ENCODE measurements around the gene NPBWR2. TPM values are rescaled to one million over a fixed set of nuclear protein-coding genes. Genes with fewer than 3 reads are reported as not detected.
"Not testable (repeated sequence)": the region's sequence is repeated elsewhere in the genome, so short reads cannot be mapped to it uniquely, and the experiment has no call there.

The NPBWR2 gene
- total and polyA plus RNA-seq, 9 donors: not detected

DNA sequence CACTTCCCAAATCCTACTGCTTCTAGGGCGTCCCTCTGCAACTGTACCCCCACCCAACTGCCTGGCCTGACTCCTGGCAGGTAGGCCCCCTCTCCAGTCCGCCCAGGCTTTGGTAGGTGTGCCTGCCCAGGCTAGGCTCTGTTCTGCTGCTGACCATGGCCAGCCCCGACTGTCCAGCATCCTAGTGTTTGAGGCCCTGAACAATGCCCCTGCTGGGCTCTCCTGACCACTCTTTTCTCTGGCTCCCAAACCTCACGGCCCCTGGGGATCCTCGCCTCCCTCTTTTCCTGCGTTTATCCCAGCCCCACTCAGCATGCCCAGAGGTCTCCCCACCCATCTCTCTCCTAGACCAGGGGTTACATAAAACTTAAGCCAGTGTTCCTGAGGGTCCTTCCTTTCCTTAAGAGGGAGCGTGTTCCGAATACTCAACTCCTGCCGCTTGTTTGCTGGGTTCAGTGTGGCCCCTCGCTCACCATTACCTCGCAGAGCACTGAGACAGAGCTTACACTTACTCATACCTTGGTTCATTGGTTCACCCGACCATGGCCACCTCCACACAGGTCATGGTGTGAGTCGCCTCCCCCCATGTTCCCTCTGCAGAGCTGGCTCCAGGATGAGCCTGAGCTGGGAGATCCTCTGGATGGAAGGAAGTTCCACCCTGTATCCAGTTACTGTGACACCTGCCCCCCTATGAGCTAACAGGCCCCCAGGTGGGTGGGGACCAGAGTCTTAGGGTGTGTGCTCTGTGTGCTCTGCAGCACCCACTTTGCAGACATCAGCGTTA lies 35.8 kb upstream of the NPBWR2 start:
- Histone ChIP-seq H3K27me3 (ENCODE audit: control insufficient read depth, insufficient read depth, low read length) (peaks cover 10% of the 10 kb centered on the region), H3K4me1 (ENCODE audit: control insufficient read depth, insufficient read depth, low read length) (no peaks in the 10 kb centered on the region), H3K4me3 (ENCODE audit: low read length) (no peak overlapping the region), H3K9me3 (replicated peaks; ENCODE audit: control insufficient read depth, low read depth, low read length) (peaks cover 8% of the 10 kb centered on the region), H3K27ac (ENCODE audit: low read length) (no peak overlapping the region), H3K36me3 (ENCODE audit: control insufficient read depth, insufficient read depth, low read length) (no peaks in the 10 kb centered on the region)
- DNase-seq: no peak
- WGBS (ENCODE audit: insufficient coverage): 61% methylated on average over 12 of the region's 14 CpGs

GRCh38 chr20:64142590-64142989 lies 35.2 kb upstream of the NPBWR2 start:
- Histone ChIP-seq H3K27ac (ENCODE audit: low read length) (no peak overlapping the region), H3K27me3 (ENCODE audit: control insufficient read depth, insufficient read depth, low read length) (peaks cover 10% of the 10 kb centered on the region), H3K9me3 (replicated peaks; ENCODE audit: control insufficient read depth, low read depth, low read length) (peaks cover 8% of the 10 kb centered on the region), H3K4me3 (ENCODE audit: low read length) (no peak overlapping the region), H3K36me3 (ENCODE audit: control insufficient read depth, insufficient read depth, low read length) (no peaks in the 10 kb centered on the region), H3K4me1 (ENCODE audit: control insufficient read depth, insufficient read depth, low read length) (no peaks in the 10 kb centered on the region)
- WGBS (ENCODE audit: insufficient coverage): 0% methylated on average over 3 of the region's 9 CpGs
- DNase-seq: no peak

DNA sequence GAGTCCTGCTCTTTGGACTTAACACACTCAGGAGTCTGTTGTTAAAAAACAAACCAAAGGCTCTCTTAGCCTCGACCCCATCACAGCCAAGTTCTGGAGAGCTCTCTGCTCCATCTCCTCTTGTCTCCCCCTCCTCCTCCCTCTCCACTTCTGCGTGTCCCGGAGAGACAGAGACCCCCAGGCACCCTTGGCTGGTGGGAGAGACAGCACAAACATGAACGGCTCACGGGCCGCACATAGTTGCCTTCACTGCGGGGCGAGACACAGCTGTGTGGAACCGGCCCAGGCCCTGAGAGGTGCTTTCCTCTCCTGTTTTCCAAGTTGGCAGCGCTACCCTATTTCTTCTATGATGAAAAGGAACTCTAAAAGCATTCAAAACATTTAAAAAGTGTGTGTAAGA lies 33.6 kb upstream of the NPBWR2 start:
- H3K27me3 ChIP-seq (ENCODE audit: control insufficient read depth, insufficient read depth, low read length): peaks cover 10% of the 10 kb centered on the region

DNA sequence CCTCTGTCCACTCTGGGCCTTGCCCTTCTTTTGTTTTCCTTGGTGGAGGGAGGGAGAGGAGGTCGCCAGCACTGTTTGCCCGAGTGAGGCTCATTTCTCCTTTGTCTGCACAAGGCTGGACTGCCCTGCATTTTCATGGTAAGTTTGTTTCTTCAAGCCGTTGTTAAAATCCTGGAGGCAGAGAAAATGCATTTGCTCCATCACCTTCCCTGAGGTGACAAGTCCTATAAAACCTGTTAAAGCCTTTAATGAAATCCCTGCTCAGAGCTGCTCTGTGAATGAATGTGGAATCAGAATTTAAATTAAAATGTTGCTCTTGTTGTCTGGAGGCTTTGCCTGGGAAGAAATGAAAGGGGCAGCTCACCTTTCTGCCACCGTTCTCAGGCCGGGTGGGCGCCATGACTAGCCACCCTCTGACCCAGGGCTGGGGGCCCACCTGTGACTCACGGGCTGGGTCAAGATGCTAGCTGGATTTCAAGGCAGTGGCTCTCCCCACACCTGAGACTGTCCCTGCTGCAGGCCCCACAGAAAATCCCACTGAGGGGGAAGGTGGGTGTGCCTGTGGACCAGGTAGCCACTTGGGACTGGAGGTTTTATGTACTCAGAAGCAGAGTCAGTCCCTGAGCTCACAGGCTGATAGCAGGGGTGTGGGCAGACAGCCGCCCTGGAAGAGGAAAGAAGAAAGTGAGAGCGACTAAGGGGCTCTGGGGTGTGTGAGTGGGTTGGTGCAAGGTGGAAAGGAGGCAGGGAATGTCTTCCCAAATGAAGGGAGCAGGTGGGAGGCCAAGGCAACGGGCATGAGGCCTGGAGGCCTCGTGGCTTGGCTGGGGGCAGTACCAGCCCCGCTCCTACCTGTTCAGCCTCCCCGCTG lies 32.9 kb upstream of the NPBWR2 start:
- WGBS (ENCODE audit: insufficient coverage): 66% methylated on average over 6 of the region's 13 CpGs
- DNase-seq: no peak
- H3K36me3 ChIP-seq (ENCODE audit: control insufficient read depth, insufficient read depth, low read length): no peaks in the 10 kb centered on the region
- no peak overlapping the region for H3K4me3 ChIP-seq (ENCODE audit: low read length)
- H3K9me3 ChIP-seq (replicated peaks; ENCODE audit: control insufficient read depth, low read depth, low read length): peaks cover 5% of the 10 kb centered on the region
- no peak overlapping the region for H3K27ac ChIP-seq (ENCODE audit: low read length)
- H3K27me3 ChIP-seq (ENCODE audit: control insufficient read depth, insufficient read depth, low read length): peaks cover 12% of the 10 kb centered on the region
- H3K4me1 ChIP-seq (ENCODE audit: control insufficient read depth, insufficient read depth, low read length): no peaks in the 10 kb centered on the region

More for the DNA sequence above, 33.6 kb upstream of the NPBWR2 start:
- H3K4me1 ChIP-seq (ENCODE audit: control insufficient read depth, insufficient read depth, low read length): no peaks in the 10 kb centered on the region
- 52% methylated on average over 6 of the region's 10 CpGs for WGBS (ENCODE audit: insufficient coverage)
- peaks cover 8% of the 10 kb centered on the region for H3K9me3 ChIP-seq (replicated peaks; ENCODE audit: control insufficient read depth, low read depth, low read length)
- H3K4me3 ChIP-seq (ENCODE audit: low read length): no peak overlapping the region
- DNase-seq: no peak
- H3K36me3 ChIP-seq (ENCODE audit: control insufficient read depth, insufficient read depth, low read length): no peaks in the 10 kb centered on the region
- no peak overlapping the region for H3K27ac ChIP-seq (ENCODE audit: low read length)

GRCh38 chr20:64139199-64140060 lies 32.1 kb upstream of the NPBWR2 start:
- no peak overlapping the region for H3K27ac ChIP-seq (ENCODE audit: low read length)
- H3K27me3 ChIP-seq (ENCODE audit: control insufficient read depth, insufficient read depth, low read length): peaks cover 11% of the 10 kb centered on the region
- no peak overlapping the region for H3K4me3 ChIP-seq (ENCODE audit: low read length)
- no peaks in the 10 kb centered on the region for H3K4me1 ChIP-seq (ENCODE audit: control insufficient read depth, insufficient read depth, low read length)
- DNase-seq: no peak
- no peaks in the 10 kb centered on the region for H3K36me3 ChIP-seq (ENCODE audit: control insufficient read depth, insufficient read depth, low read length)
- H3K9me3 ChIP-seq (replicated peaks; ENCODE audit: control insufficient read depth, low read depth, low read length): no peaks in the 10 kb centered on the region
- 61% methylated on average over 20 of the region's 21 CpGs for WGBS (ENCODE audit: insufficient coverage)

DNA sequence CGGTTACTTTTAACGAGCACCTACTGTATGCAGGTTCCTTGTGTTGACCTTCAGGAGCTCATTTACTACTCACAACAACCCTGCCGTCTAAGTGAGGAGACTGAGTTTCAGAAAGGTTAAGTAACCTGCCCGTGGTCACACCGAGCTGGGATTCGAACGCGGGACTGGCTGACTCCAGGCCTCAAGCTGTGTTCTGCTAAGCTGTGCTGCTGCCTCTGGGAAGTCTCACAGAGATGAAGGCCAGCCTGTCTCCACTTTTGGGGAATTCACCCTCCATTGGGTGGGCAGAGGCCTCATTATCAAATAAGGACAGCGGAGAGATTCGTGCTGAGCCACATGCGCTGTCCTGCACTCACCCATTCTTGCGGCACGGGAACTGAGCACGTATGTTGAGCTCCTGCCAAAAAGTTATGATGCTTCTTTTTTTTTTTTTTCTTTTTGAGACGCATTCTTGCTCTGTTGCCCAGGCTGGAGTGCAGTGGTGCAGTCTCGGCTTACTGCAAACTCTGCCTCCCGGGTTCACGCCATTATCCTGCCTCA lies 31.0 kb upstream of the NPBWR2 start:
- H3K4me3 ChIP-seq (ENCODE audit: low read length): no peak overlapping the region
- peaks cover 13% of the 10 kb centered on the region for H3K27me3 ChIP-seq (ENCODE audit: control insufficient read depth, insufficient read depth, low read length)
- H3K4me1 ChIP-seq (ENCODE audit: control insufficient read depth, insufficient read depth, low read length): no peaks in the 10 kb centered on the region
- WGBS (ENCODE audit: insufficient coverage): 75% methylated on average over 14 of the region's 18 CpGs
- DNase-seq: no peak
- no peaks in the 10 kb centered on the region for H3K9me3 ChIP-seq (replicated peaks; ENCODE audit: control insufficient read depth, low read depth, low read length)
- no peaks in the 10 kb centered on the region for H3K36me3 ChIP-seq (ENCODE audit: control insufficient read depth, insufficient read depth, low read length)
- no peak overlapping the region for H3K27ac ChIP-seq (ENCODE audit: low read length)

DNA sequence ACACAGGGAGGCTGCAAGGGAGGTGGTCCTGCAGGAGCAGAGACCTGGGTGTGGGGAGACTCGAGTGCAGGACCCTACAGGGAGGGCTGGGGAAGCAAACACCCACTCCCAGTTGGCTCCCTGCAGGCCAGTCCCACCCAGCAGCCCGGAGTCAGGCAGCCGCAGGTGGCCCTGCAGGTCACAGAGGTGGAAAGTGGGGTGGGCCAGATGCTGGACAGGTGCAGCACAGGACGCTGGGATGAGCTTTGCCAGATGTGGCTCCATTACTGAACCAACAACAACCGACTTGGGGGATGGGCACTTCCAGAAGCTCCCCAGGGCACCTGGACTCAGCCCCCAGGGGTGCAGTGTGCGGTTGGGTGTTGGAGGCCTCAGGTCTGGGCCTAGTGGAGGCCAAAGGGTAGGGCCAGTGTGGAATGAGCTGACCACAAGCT lies 30.2 kb upstream of the NPBWR2 start:
- Histone ChIP-seq H3K4me3 (ENCODE audit: low read length) (no peak overlapping the region), H3K9me3 (replicated peaks; ENCODE audit: control insufficient read depth, low read depth, low read length) (no peaks in the 10 kb centered on the region), H3K27me3 (ENCODE audit: control insufficient read depth, insufficient read depth, low read length) (peaks cover 10% of the 10 kb centered on the region), H3K4me1 (ENCODE audit: control insufficient read depth, insufficient read depth, low read length) (no peaks in the 10 kb centered on the region), H3K27ac (ENCODE audit: low read length) (no peak overlapping the region), H3K36me3 (ENCODE audit: control insufficient read depth, insufficient read depth, low read length) (no peaks in the 10 kb centered on the region)
- no peak for DNase-seq
- whole genome bisulfite sequencing (ENCODE audit: insufficient coverage): 57% methylated on average over 6 of the region's 6 CpGs

GRCh38 chr20:64136004-64136710 lies 28.8 kb upstream of the NPBWR2 start:
- WGBS (ENCODE audit: insufficient coverage): 83% methylated on average over 31 of the region's 32 CpGs
- H3K4me3 ChIP-seq (ENCODE audit: low read length): no peak overlapping the region
- DNase-seq: no peak

DNA sequence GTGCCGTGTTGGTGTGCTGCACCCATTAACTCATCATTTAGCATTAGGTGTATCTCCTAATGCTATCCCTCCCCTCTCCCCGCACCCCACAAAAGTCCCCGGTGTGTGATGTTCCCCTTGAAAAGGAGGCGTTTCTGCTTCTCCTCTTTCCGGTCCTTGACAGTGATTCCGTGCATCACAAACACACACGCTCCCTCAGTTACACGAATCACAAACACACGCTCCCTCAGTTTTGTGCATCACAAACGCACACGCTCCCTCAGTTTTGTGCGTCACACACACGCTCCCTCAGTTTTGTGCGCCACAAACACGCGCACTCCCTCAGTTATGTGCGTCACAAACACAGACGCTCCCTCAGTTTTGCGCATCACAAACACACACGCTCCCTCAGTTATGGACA lies 27.4 kb upstream of the NPBWR2 start:
- not testable (repeated sequence) for H3K27me3 ChIP-seq (ENCODE audit: control insufficient read depth, insufficient read depth, low read length); H3K9me3 ChIP-seq (replicated peaks; ENCODE audit: control insufficient read depth, low read depth, low read length); H3K27ac ChIP-seq (ENCODE audit: low read length); H3K4me3 ChIP-seq (ENCODE audit: low read length); H3K36me3 ChIP-seq (ENCODE audit: control insufficient read depth, insufficient read depth, low read length); DNase-seq; H3K4me1 ChIP-seq (ENCODE audit: control insufficient read depth, insufficient read depth, low read length)
- 56% methylated on average over 16 of the region's 20 CpGs for WGBS (ENCODE audit: insufficient coverage)

More at GRCh38 chr20:64136004-64136710, 28.8 kb upstream of the NPBWR2 start:
- no peaks in the 10 kb centered on the region for H3K9me3 ChIP-seq (replicated peaks; ENCODE audit: control insufficient read depth, low read depth, low read length)
- no peaks in the 10 kb centered on the region for H3K4me1 ChIP-seq (ENCODE audit: control insufficient read depth, insufficient read depth, low read length)
- H3K27ac ChIP-seq (ENCODE audit: low read length): no peak overlapping the region
- H3K36me3 ChIP-seq (ENCODE audit: control insufficient read depth, insufficient read depth, low read length): no peaks in the 10 kb centered on the region
- H3K27me3 ChIP-seq (ENCODE audit: control insufficient read depth, insufficient read depth, low read length): peaks cover 9% of the 10 kb centered on the region
